SK-N-SH (cell line): ENCODE data around the gene MAP3K7CL. TPM values are rescaled to one million over a fixed set of nuclear protein-coding genes. Genes with fewer than 3 reads are reported as not detected.

Experiments used
- CTCF ChIA-PET: fragments of 300-600, 350-600 bp; formaldehyde crosslinking; extraction: SDS; loops from one replicate; lab custom pipeline; 2021; lab: Yijun Ruan, JAX
- POLR2A ChIA-PET: fragments of 350-600 bp; sonication (Branson Sonifier 250); formaldehyde crosslinking; extraction: SDS; loops from one replicate; lab custom pipeline; 2020; ENCODE audit warnings: antibody characterized with exemption, inconsistent platforms; lab: Yijun Ruan, JAX
- DNase-seq: peaks from one replicate; pipeline ENCODE4 v3.0.0; 2012
- H2AFZ ChIP-seq: fragments of 200-600 bp; sonication (generic); 2 replicates; pipeline ENCODE4 v1.8.1; 2016; ENCODE audit warnings: antibody characterized with exemption, mild to moderate bottlenecking, low read depth
- H3F3A ChIP-seq: fragments of 200-600 bp; sonication (generic); replicated peaks from 2 replicates; pipeline ENCODE3; 2016; ENCODE audit warnings: antibody characterized with exemption, mild to moderate bottlenecking; ENCODE audit not compliant: insufficient read depth
- H3K27ac ChIP-seq, 2 experiments: fragments of 200-500 bp in 1 of 2; fragments of 200-600 bp in 1 of 2; sonication (Bioruptor generic) in 1 of 2; sonication (generic), shearing (Covaris generic) in 1 of 2; 2 replicates each; pipeline versions ENCODE4 v1.5.1 to v1.6.1; 2014 to 2016; ENCODE audit warnings: low read depth in 2 of 2, inconsistent platforms in 1 of 2, low read length in 1 of 2, mild to moderate bottlenecking in 1 of 2, mixed read lengths in 1 of 2
- H3K27me3 ChIP-seq: fragments of 200-600 bp; sonication (generic), shearing (Covaris generic); 2 replicates; pipeline ENCODE4 v1.6.1; 2016; ENCODE audit warnings: mixed run types; ENCODE audit not compliant: insufficient read depth
- H3K36me3 ChIP-seq, 2 experiments: fragments of 200-500 bp in 1 of 2; fragments of 200-600 bp in 1 of 2; sonication (Bioruptor generic) in 1 of 2; sonication (generic) in 1 of 2; replicated peaks in 1 of 2; 2 replicates each; pipeline versions ENCODE3 to v1.5.1; 2014 to 2016; ENCODE audit warnings: low read length in 1 of 2, mild to moderate bottlenecking in 1 of 2; ENCODE audit not compliant: insufficient read depth in 2 of 2, control insufficient read depth in 1 of 2
- H3K4me1 ChIP-seq, 2 experiments: fragments of 200-500 bp in 1 of 2; fragments of 200-600 bp in 1 of 2; sonication (Bioruptor generic) in 1 of 2; sonication (generic), shearing (Covaris generic) in 1 of 2; 2 replicates each; pipeline versions ENCODE4 v1.5.1 to v1.6.1; 2014 to 2016; ENCODE audit warnings: low read depth in 1 of 2, low read length in 1 of 2, mixed run types in 1 of 2; ENCODE audit not compliant: insufficient read depth in 2 of 2, control insufficient read depth in 1 of 2
- H3K4me2 ChIP-seq: fragments of 200-600 bp; sonication (generic), shearing (Covaris generic); 2 replicates; pipeline ENCODE4 v1.6.1; 2017; ENCODE audit warnings: mixed run types
- H3K4me3 ChIP-seq, 2 experiments: fragments of 200-500 bp in 1 of 2; fragments of 200-600 bp in 1 of 2; sonication (Bioruptor generic) in 1 of 2; sonication (generic), shearing (Covaris generic) in 1 of 2; 2 replicates each; pipeline versions ENCODE4 v1.5.1 to v1.8.1; 2014 to 2016; ENCODE audit warnings: low read depth in 2 of 2, inconsistent platforms in 1 of 2, low read length in 1 of 2, mild to moderate bottlenecking in 1 of 2, mixed read lengths in 1 of 2, moderate library complexity in 1 of 2
- H3K79me2 ChIP-seq: fragments of 200-600 bp; sonication (generic); 2 replicates; pipeline ENCODE4 v1.8.1; 2017; ENCODE audit warnings: mild to moderate bottlenecking; ENCODE audit not compliant: insufficient read depth
- H3K9ac ChIP-seq: fragments of 200-600 bp; sonication (generic); 2 replicates; pipeline ENCODE4 v1.6.1; 2017; ENCODE audit warnings: mixed run types
- H3K9me2 ChIP-seq: fragments of 200-600 bp; sonication (generic); 2 replicates; pipeline ENCODE4 v1.6.1; 2017; ENCODE audit warnings: mixed run types
- H3K9me3 ChIP-seq: fragments of 200-600 bp; sonication (generic); 2 replicates; pipeline ENCODE4 v1.6.1; 2017; ENCODE audit warnings: mixed run types, mild to moderate bottlenecking, moderate library complexity
- H4K20me1 ChIP-seq: fragments of 200-600 bp; sonication (generic); 2 replicates; pipeline ENCODE4 v1.6.1; 2017; ENCODE audit warnings: mild to moderate bottlenecking, mixed run types; ENCODE audit not compliant: insufficient read depth
- CHD2 ChIP-seq: fragments of 150-350 bp; IDR thresholded peaks from 2 replicates; pipeline ENCODE4 v1.6.1; 2018; ENCODE audit warnings: low read length; ENCODE audit not compliant: partially characterized antibody
- EP300 ChIP-seq, 2 experiments: IDR thresholded peaks; 2 replicates each; pipeline versions ENCODE4 v1.4.0 to v1.6.1; 2012; ENCODE audit warnings: borderline replicate concordance in 1 of 2, low read depth in 1 of 2, low read length in 1 of 2
- EZH2phosphoT487 ChIP-seq: fragments of 200-600 bp; sonication (generic); IDR thresholded peaks from 2 replicates; pipeline ENCODE4 v1.6.1; 2017; ENCODE audit warnings: low read depth, mixed run types, mild to moderate bottlenecking, antibody characterized with exemption, moderate library complexity, borderline replicate concordance
- FOXJ3 ChIP-seq: sonication (generic); formaldehyde crosslinking; IDR thresholded peaks from 2 replicates; pipeline ENCODE4 v1.5.1; 2020; ENCODE audit warnings: mild to moderate bottlenecking, missing genetic modification reagents
- FOXM1 ChIP-seq: IDR thresholded peaks from 2 replicates; pipeline ENCODE4 v1.4.0; 2012; ENCODE audit warnings: low read depth, mild to moderate bottlenecking
- GABPA ChIP-seq: IDR thresholded peaks from 2 replicates; pipeline ENCODE4 v1.4.0; 2012; ENCODE audit warnings: low read depth, mild to moderate bottlenecking
- GATA2 ChIP-seq: sonication (generic); formaldehyde crosslinking; IDR thresholded peaks from 2 replicates; pipeline ENCODE4 v1.5.0; 2020; ENCODE audit warnings: mild to moderate bottlenecking, missing genetic modification reagents
- IRF3 ChIP-seq: fragments of 150-350 bp; IDR thresholded peaks from 2 replicates; pipeline ENCODE4 v1.6.1; 2016; ENCODE audit warnings: mild to moderate bottlenecking, low read depth, low read length
- MAX ChIP-seq: IDR thresholded peaks from 2 replicates; pipeline ENCODE4 v1.4.0; 2012; ENCODE audit warnings: low read depth
- MXI1 ChIP-seq: IDR thresholded peaks from 2 replicates; pipeline ENCODE4 v1.6.1; 2012; ENCODE audit warnings: mild to moderate bottlenecking, low read depth, low read length, improper control_type of control experiment
- NRF1 ChIP-seq: IDR thresholded peaks from 2 replicates; pipeline ENCODE4 v1.6.1; 2012; ENCODE audit warnings: low read depth, mild to moderate bottlenecking, low read length
- PBX3 ChIP-seq: IDR thresholded peaks from 2 replicates; pipeline ENCODE4; 2012
- POLR2AphosphoS5 ChIP-seq: IDR thresholded peaks from 2 replicates; pipeline ENCODE4 v1.6.1; 2012; ENCODE audit warnings: low read depth, low read length
- RCOR1 ChIP-seq: fragments of 150-350 bp; IDR thresholded peaks from 2 replicates; pipeline ENCODE4 v1.6.1; 2017; ENCODE audit warnings: antibody characterized with exemption, low read length
- REST ChIP-seq: IDR thresholded peaks from 2 replicates; pipeline ENCODE4 v1.6.1; 2012; ENCODE audit warnings: mild to moderate bottlenecking, low read depth, low read length, moderate library complexity
- RXRA ChIP-seq: IDR thresholded peaks from 2 replicates; pipeline ENCODE4 v1.4.0; 2012; ENCODE audit warnings: low read depth, mild to moderate bottlenecking, borderline replicate concordance
- SIN3A ChIP-seq: IDR thresholded peaks from 2 replicates; pipeline ENCODE4 v1.6.1; 2012; ENCODE audit warnings: low read depth, mild to moderate bottlenecking, low read length, moderate library complexity, borderline replicate concordance
- SMC3 ChIP-seq: IDR thresholded peaks from 2 replicates; pipeline ENCODE4 v1.6.1; 2012; ENCODE audit warnings: low read depth, low read length, improper control_type of control experiment
- TAF1 ChIP-seq: IDR thresholded peaks from 2 replicates; pipeline ENCODE4 v1.6.1; 2012; ENCODE audit warnings: low read depth, mild to moderate bottlenecking, low read length, moderate library complexity, borderline replicate concordance
- ZBTB33 ChIP-seq: IDR thresholded peaks from 2 replicates; pipeline ENCODE4 v1.4.0; 2012; ENCODE audit warnings: low read depth, borderline replicate concordance
- WGBS: methylation state at CpG from one replicate; pipeline ENCODE4 v1.1.6; 2017; ENCODE audit warnings: low lambda C conversion rate; 5-methylcytosine and 5-hydroxymethylcytosine counted together
- polyA plus RNA-seq, 3 experiments: library from polyadenylated mRNA; depleted of rRNA; stranded (reverse); fragments of >200 nt; gene quantifications; 2 replicates each; pipeline ENCODE4 v1.2.3, GENCODE V29; 2012

The MAP3K7CL gene
- polyA plus RNA-seq, 1 of the 3 experiments (the other 2 are of a cell fraction) = 2.3 TPM

- Histone ChIP-seq H4K20me1 (no peaks in the 10 kb centered on the region), H3K9me2 (no peaks in the 10 kb centered on the region), H3K27me3 (no peaks in the 10 kb centered on the region), H3F3A (peaks cover 2% of the 10 kb centered on the region), H3K79me2 (no peaks in the 10 kb centered on the region), H3K4me2 (no peak overlapping the region), H2AFZ (no peak overlapping the region; the same call in 1 of the 2 replicates), H3K4me1 (no peaks in the 10 kb centered on the region; a peak in 1 of 4 replicates), H3K36me3 (no peaks in the 10 kb centered on the region), H3K9me3 (0 out of 2 replicates have a peak, but pooled peaks cover 7% of the 10 kb centered on the region), H3K4me3 (no peak overlapping the region), H3K9ac (no peak overlapping the region), H3K27ac (no peak overlapping the region)
- no peak for DNase-seq
- TF ChIP-seq PBX3 (no peak), SIN3A (no peak), IRF3 (no peak), FOXM1 (no peak), NRF1 (no peak)
- ChIA-PET CTCF (no interaction called here), POLR2A (interaction anchor here (1.1 kb wide), 1 partner anchor 20 kb away, joined by 3 read pairs; no protein-coding TSS in a partner anchor)
Observed at GRCh38 chr21:29124645-29125044, 5.8 kb upstream of the MAP3K7CL start.

GRCh38 chr21:29125191-29125590 lies 5.3 kb upstream of the MAP3K7CL start:
- ChIA-PET CTCF (no interaction called here), POLR2A (no interaction called here)
- H3K4me2 ChIP-seq = no peak overlapping the region
- no peaks in the 10 kb centered on the region for H3K79me2 ChIP-seq
- peaks cover 7% of the 10 kb centered on the region for H3F3A ChIP-seq
- no peak overlapping the region for H3K27ac ChIP-seq
- H2AFZ ChIP-seq = no peak overlapping the region
- 0 out of 2 replicates have a peak, but pooled peaks cover 8% of the 10 kb centered on the region for H3K9me3 ChIP-seq
- H3K36me3 ChIP-seq = no peaks in the 10 kb centered on the region
- no peak overlapping the region for H3K9ac ChIP-seq
- no peak overlapping the region for H3K4me3 ChIP-seq
- WGBS = 50% methylated on average over 1 of the region's 1 CpG
- DNase-seq = no peak
- no peaks in the 10 kb centered on the region for H3K27me3 ChIP-seq
- H4K20me1 ChIP-seq = no peaks in the 10 kb centered on the region
- H3K9me2 ChIP-seq = no peaks in the 10 kb centered on the region
- no peaks in the 10 kb centered on the region; a peak in 1 of 4 replicates for H3K4me1 ChIP-seq
- TF ChIP-seq ZBTB33 (no peak), MAX (no peak), GATA2 (no peak), SMC3 (no peak), MXI1 (no peak), GABPA (no peak), EP300 (IDR thresholded peaks at IDR 0.05; ENCODE audit: borderline replicate concordance in 1 of 2, low read depth in 1 of 2, low read length in 1 of 2) (no peak), TAF1 (no peak), CHD2 (no peak), FOXJ3 (CRISPR knock-in tag) (no peak), EZH2phosphoT487 (no peak), RCOR1 (no peak), REST (no peak), POLR2AphosphoS5 (no peak), SIN3A (no peak), NRF1 (no peak), RXRA (no peak)
